WTC11 (cell line): ENCODE measurements around the gene NUMBL. TPM values are rescaled to one million over a fixed set of nuclear protein-coding genes. Genes with fewer than 3 reads are reported as not detected.

Experiments used
- ATAC-seq: fragments of 200-7000 bp; cut with Tn5 transposase; 2 replicates; pipeline ENCODE4 v1.10.0; 2021; ENCODE audit warnings: mild to moderate bottlenecking, moderate library complexity
- CTCF ChIA-PET: fragments of 300-600 bp; sonication (Branson Sonifier 250); formaldehyde crosslinking; loops from one replicate; lab custom pipeline; 2021; ENCODE audit warnings: antibody characterized with exemption; lab: Charles Lee
- POLR2A ChIA-PET: fragments of 350-600 bp; sonication (Branson Sonifier 250); formaldehyde crosslinking; loops from one replicate; lab custom pipeline; 2021; ENCODE audit warnings: antibody characterized with exemption; lab: Charles Lee
- DNase-seq: peaks from one replicate; pipeline ENCODE4 v3.0.0; 2021; ENCODE audit warnings: low spot score
- H3K27ac Mint-ChIP-seq: 2 replicates; pipeline ENCODE4 v1.8.0; 2021; ENCODE audit warnings: mixed read lengths
- H3K27me3 Mint-ChIP-seq: 2 replicates; pipeline ENCODE4 v1.8.0; 2021; ENCODE audit warnings: low read depth, mild to moderate bottlenecking, moderate library complexity, mixed read lengths
- H3K36me3 Mint-ChIP-seq: 2 replicates; pipeline ENCODE4 v1.8.0; 2021; ENCODE audit warnings: mixed read lengths
- H3K4me1 Mint-ChIP-seq: 2 replicates; pipeline ENCODE4 v1.8.0; 2022; ENCODE audit warnings: mixed read lengths
- H3K4me3 Mint-ChIP-seq: 2 replicates; pipeline ENCODE4 v1.8.0; 2021; ENCODE audit warnings: mild to moderate bottlenecking, moderate library complexity, mixed read lengths
- H3K9me3 Mint-ChIP-seq: 2 replicates; pipeline ENCODE4 v1.8.0; 2021; ENCODE audit warnings: mixed read lengths
- AFF4 ChIP-seq: sonication (generic); formaldehyde crosslinking; IDR thresholded peaks from 2 replicates; pipeline ENCODE4 v1.8.1; 2023; ENCODE audit warnings: mild to moderate bottlenecking, missing genetic modification reagents, borderline replicate concordance
- ATF3 ChIP-seq: sonication (generic); formaldehyde crosslinking; conservative IDR thresholded peaks from 2 replicates; pipeline ENCODE4 v1.8.1; 2022; ENCODE audit warnings: mild to moderate bottlenecking, missing genetic modification reagents
- ATF6 ChIP-seq: sonication (generic); formaldehyde crosslinking; IDR thresholded peaks from 2 replicates; pipeline ENCODE4 v1.8.1; 2023; ENCODE audit warnings: mild to moderate bottlenecking, missing genetic modification reagents
- ELF4 ChIP-seq: sonication (generic); formaldehyde crosslinking; IDR thresholded peaks from 2 replicates; pipeline ENCODE4 v1.8.1; 2022; ENCODE audit warnings: low read depth, mild to moderate bottlenecking, moderate library complexity, missing genetic modification reagents
- ERG ChIP-seq: fragments of 250-450 bp; sonication (Bioruptor Pico); IDR thresholded peaks from 2 replicates; pipeline ENCODE4 v1.8.0; 2021; ENCODE audit warnings: mild to moderate bottlenecking
- FOXK1 ChIP-seq: sonication (generic); formaldehyde crosslinking; IDR thresholded peaks from 2 replicates; pipeline ENCODE4 v1.8.0; 2022; ENCODE audit warnings: mild to moderate bottlenecking, moderate library complexity, missing genetic modification reagents
- HMGA2 ChIP-seq: fragments of 250-450 bp; sonication (Bioruptor Pico); IDR thresholded peaks from 2 replicates; pipeline ENCODE4 v1.4.0; 2021; ENCODE audit warnings: mild to moderate bottlenecking, moderate library complexity
- JUN ChIP-seq: sonication (generic); formaldehyde crosslinking; IDR thresholded peaks from 2 replicates; pipeline ENCODE4 v1.8.0; 2023; ENCODE audit warnings: mild to moderate bottlenecking, missing genetic modification reagents
- NR1H2 ChIP-seq: sonication (generic); formaldehyde crosslinking; IDR thresholded peaks from 2 replicates; pipeline ENCODE4 v1.9.0; 2021; ENCODE audit warnings: mild to moderate bottlenecking, moderate library complexity, missing genetic modification reagents
- RELA ChIP-seq: sonication (generic); formaldehyde crosslinking; IDR thresholded peaks from 2 replicates; pipeline ENCODE4 v1.8.1; 2022; ENCODE audit warnings: missing genetic modification reagents, mild to moderate bottlenecking, borderline replicate concordance
- SMAD3 ChIP-seq: sonication (generic); formaldehyde crosslinking; IDR thresholded peaks from 2 replicates; pipeline ENCODE4 v1.8.0; 2022; ENCODE audit warnings: missing genetic modification reagents, mild to moderate bottlenecking, borderline replicate concordance
- STAT6 ChIP-seq: sonication (generic); formaldehyde crosslinking; conservative IDR thresholded peaks from 2 replicates; pipeline ENCODE4 v1.8.1; 2023; ENCODE audit warnings: mild to moderate bottlenecking, low read depth, missing genetic modification reagents, moderate library complexity
- TP53 ChIP-seq: sonication (generic); formaldehyde crosslinking; IDR thresholded peaks from 2 replicates; pipeline ENCODE4 v1.8.1; 2023; ENCODE audit warnings: mild to moderate bottlenecking, missing genetic modification reagents
- ZBTB21 ChIP-seq: sonication (generic); formaldehyde crosslinking; IDR thresholded peaks from 2 replicates; pipeline ENCODE4 v1.8.1; 2023; ENCODE audit warnings: mild to moderate bottlenecking, missing genetic modification reagents, borderline replicate concordance
- ZNF232 ChIP-seq: sonication (generic); formaldehyde crosslinking; IDR thresholded peaks from 2 replicates; pipeline ENCODE4 v1.8.0; 2022; ENCODE audit warnings: mild to moderate bottlenecking, missing genetic modification reagents
- ZNF317 ChIP-seq: sonication (generic); formaldehyde crosslinking; IDR thresholded peaks from 2 replicates; pipeline ENCODE4 v1.8.1; 2023; ENCODE audit warnings: low read depth, mild to moderate bottlenecking, moderate library complexity, missing genetic modification reagents, borderline replicate concordance
- ZNF396 ChIP-seq: fragments of 250-450 bp; sonication (Bioruptor Pico); IDR thresholded peaks from 2 replicates; pipeline ENCODE4 v1.8.0; 2021; ENCODE audit warnings: mild to moderate bottlenecking, moderate library complexity, borderline replicate concordance
- ZNF416 ChIP-seq: fragments of 250-450 bp; sonication (Bioruptor Pico); IDR thresholded peaks from 2 replicates; pipeline ENCODE4 v1.9.0; 2021; ENCODE audit warnings: mild to moderate bottlenecking, inconsistent platforms
- ZNF532 ChIP-seq: fragments of 250-450 bp; sonication (Bioruptor Pico); IDR thresholded peaks from 2 replicates; pipeline ENCODE4 v1.9.0; 2021; ENCODE audit warnings: mild to moderate bottlenecking, borderline replicate concordance
- total RNA-seq: library from RNA; stranded (reverse); gene quantifications from 3 replicates; pipeline ENCODE4 v1.2.3, GENCODE V29; 2021

Gene NUMBL
- total RNA-seq, 1 experiment from 2014 or later = 30.3 TPM

GRCh38 chr19:40666803-40667438, 23.5 kb downstream of the NUMBL start:
- CTCF ChIA-PET = no interaction called here
- TF ChIP-seq ATF3 (CRISPR knock-in tag) (no peak), ZNF396 (CRISPR knock-in tag) (no peak), HMGA2 (no peak), NR1H2 (CRISPR knock-in tag) (no peak), ELF4 (CRISPR knock-in tag) (no peak), FOXK1 (CRISPR knock-in tag) (no peak), ERG (no peak), ATF6 (CRISPR knock-in tag) (no peak), SMAD3 (CRISPR knock-in tag) (no peak), TP53 (CRISPR knock-in tag) (no peak), RELA (CRISPR knock-in tag) (no peak), JUN (no peak), ZNF532 (CRISPR knock-in tag) (no peak), STAT6 (CRISPR knock-in tag) (no peak), ZNF232 (CRISPR knock-in tag) (no peak), ZNF416 (CRISPR knock-in tag) (no peak), ZNF317 (CRISPR knock-in tag) (no peak), AFF4 (CRISPR knock-in tag) (no peak), ZBTB21 (CRISPR knock-in tag) (no peak)
- Mint-ChIP-seq H3K4me1 (peaks cover 2% of the 10 kb centered on the region; the same call in 1 of the 2 replicates), H3K4me3 (no peak overlapping the region), H3K27ac (no peak overlapping the region), H3K27me3 (peaks cover 18% of the 10 kb centered on the region), H3K36me3 (peaks cover 29% of the 10 kb centered on the region; the same call in 1 of the 2 replicates), H3K9me3 (no peaks in the 10 kb centered on the region)
- DNase-seq (no peak), ATAC-seq (no peak)
- POLR2A ChIA-PET = no interaction called here
